GM12865 (cell line): ENCODE results near the gene KIF5B.
"Not testable (repeated sequence)": the region's sequence is repeated elsewhere in the genome, so short reads cannot be mapped to it uniquely, and the experiment has no call there.

Experiments
- DNase-seq: peaks from one replicate; pipeline ENCODE4 v3.0.0; 2010; ENCODE audit warnings: low read depth
- H3K4me3 ChIP-seq: 2 replicates; pipeline ENCODE4 v1.5.1; 2011; ENCODE audit warnings: mild to moderate bottlenecking, low read depth, low read length, control low read depth
- TF ChIP-seq, protein P1 (sequence below): IDR thresholded peaks from 2 replicates; pipeline ENCODE4 v1.5.1; 2011; ENCODE audit warnings: low read length, control low read depth, low read depth, inconsistent platforms; ENCODE audit not compliant: insufficient read depth; ENCODE audit errors: missing control alignments

KIF5B gene

GRCh38 chr10:32049113-32049512 lies 7.1 kb downstream of the KIF5B start:
- H3K4me3 ChIP-seq = no peak overlapping the region
- TF ChIP-seq, protein P1, sequence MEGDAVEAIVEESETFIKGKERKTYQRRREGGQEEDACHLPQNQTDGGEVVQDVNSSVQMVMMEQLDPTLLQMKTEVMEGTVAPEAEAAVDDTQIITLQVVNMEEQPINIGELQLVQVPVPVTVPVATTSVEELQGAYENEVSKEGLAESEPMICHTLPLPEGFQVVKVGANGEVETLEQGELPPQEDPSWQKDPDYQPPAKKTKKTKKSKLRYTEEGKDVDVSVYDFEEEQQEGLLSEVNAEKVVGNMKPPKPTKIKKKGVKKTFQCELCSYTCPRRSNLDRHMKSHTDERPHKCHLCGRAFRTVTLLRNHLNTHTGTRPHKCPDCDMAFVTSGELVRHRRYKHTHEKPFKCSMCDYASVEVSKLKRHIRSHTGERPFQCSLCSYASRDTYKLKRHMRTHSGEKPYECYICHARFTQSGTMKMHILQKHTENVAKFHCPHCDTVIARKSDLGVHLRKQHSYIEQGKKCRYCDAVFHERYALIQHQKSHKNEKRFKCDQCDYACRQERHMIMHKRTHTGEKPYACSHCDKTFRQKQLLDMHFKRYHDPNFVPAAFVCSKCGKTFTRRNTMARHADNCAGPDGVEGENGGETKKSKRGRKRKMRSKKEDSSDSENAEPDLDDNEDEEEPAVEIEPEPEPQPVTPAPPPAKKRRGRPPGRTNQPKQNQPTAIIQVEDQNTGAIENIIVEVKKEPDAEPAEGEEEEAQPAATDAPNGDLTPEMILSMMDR = no peak
- no peak for DNase-seq

DNA sequence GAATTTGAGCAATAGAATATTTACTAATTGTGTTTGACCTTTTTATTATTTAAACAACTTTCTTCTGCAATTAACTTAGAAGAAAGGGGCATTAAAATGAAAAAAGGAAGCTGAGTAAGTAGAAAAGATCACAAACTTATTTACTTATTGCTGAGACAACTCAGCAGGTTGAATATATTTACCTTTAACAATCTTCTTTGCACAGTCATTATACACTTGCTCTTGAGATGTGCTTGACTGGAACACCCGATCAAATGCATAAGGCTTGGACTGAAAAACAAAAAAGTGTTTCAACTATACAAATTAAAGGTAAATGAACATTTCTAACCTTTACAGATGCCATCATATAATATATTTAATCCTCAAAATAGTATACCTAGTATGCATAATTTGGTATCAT lies 7.9 kb downstream of the KIF5B start:
- no peak for DNase-seq
- TF ChIP-seq, protein P1 = no peak
- H3K4me3 ChIP-seq = no peak overlapping the region

GRCh38 chr10:32047881-32048280 lies 8.3 kb downstream of the KIF5B start:
- TF ChIP-seq, protein P1 = no peak
- DNase-seq = no peak
- H3K4me3 ChIP-seq = no peak overlapping the region

DNA sequence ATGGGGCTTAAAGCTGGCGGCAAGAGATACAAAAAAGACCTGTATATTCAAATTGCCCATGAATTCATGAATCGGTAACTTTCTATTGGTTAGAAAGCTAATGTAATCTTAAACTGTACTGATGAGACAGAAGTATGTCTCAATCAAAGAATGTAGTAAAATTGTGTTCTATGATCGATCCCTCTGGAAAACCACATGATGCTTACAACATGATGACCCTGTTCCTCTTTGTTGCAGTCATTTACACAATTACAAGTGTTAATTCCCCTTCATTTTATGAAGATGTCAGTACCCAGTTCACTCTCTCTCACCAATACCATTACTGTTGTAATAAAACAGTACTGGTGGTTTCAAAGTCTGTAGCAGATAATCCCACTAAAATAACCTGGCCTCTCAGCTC lies 10.1 kb downstream of the KIF5B start:
- no peak for DNase-seq
- TF ChIP-seq, protein P1 = no peak
- H3K4me3 ChIP-seq = no peak overlapping the region

DNA sequence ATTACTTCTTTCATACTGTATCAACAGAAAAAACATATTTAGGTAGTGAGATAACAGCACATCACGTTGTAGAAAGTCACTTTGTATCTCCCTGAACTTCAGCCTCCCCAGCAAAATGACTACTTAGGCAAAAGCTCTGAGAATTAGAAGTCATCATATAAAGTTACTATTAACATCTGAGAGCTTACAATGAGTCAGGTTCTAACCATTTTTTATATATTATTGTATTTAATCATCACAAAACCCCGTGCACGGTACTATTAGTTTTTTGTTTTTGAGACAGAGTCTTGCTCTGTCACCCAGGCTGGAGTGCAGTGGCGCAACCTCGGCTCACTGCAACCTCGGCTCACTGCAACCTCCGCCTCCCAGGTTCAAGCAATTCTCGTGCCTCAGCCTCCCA lies 13.5 kb downstream of the KIF5B start:
- DNase-seq, H3K4me3 ChIP-seq: not testable (repeated sequence)

- DNase-seq = no peak
- TF ChIP-seq, protein P1 = no peak
These were observed 14.8 kb downstream of the KIF5B start for GRCh38 chr10:32041290-32042028.

DNA sequence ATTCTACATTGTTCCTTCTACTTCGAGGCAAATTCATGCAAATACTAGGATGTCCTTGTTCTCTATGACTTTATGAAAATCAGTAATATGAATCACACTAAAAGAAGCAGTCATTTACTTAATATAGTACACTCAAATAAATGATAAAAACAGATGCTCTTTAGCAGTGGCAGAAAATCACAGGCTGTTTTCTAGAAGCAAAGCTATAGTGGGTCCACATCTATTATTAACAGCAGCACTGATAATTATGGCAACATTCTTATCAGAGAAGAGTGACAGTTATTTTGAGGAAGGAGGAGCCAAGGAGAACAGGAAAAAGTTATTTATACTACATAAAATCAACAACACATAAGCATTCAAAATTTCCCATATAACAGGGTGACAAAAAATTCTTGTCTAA lies 16.5 kb downstream of the KIF5B start:
- TF ChIP-seq, protein P1 = no peak

More at GRCh38 chr10:32041290-32042028, 14.8 kb downstream of the KIF5B start:
- no peak overlapping the region for H3K4me3 ChIP-seq

More for the DNA sequence above, 16.5 kb downstream of the KIF5B start:
- DNase-seq = no peak
- H3K4me3 ChIP-seq = no peak overlapping the region
